GM19468 (cell line): ENCODE measurements around the gene SAMM50.
"Not testable (repeated sequence)": the region's sequence is repeated elsewhere in the genome, so short reads cannot be mapped to it uniquely, and the experiment has no call there.

Experiments used
- ATAC-seq: cut with Tn5 transposase; IDR thresholded peaks from one replicate; pipeline ENCODE4 v1.9.1; 2021; ENCODE audit warnings: mild to moderate bottlenecking, moderate library complexity, moderate number of reproducible peaks; ENCODE audit not compliant: unreplicated experiment; ENCODE audit errors: extremely low read depth

SAMM50 gene

DNA sequence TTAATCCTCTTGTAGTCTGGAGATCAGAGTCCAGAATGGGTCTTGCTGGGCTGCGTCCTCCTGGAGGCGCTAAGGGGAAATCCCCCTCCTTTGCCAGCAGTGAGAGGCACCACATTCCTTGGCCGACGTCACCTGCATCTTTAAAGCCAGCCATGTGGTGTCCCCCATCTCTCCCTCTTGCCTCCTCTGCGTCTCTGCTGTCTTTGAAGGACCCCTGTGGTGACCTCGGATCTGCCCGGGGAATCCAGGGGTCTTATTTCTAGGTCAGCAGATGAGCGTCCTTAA lies 41.7 kb downstream of the SAMM50 start:
- ATAC-seq, result no peak

DNA sequence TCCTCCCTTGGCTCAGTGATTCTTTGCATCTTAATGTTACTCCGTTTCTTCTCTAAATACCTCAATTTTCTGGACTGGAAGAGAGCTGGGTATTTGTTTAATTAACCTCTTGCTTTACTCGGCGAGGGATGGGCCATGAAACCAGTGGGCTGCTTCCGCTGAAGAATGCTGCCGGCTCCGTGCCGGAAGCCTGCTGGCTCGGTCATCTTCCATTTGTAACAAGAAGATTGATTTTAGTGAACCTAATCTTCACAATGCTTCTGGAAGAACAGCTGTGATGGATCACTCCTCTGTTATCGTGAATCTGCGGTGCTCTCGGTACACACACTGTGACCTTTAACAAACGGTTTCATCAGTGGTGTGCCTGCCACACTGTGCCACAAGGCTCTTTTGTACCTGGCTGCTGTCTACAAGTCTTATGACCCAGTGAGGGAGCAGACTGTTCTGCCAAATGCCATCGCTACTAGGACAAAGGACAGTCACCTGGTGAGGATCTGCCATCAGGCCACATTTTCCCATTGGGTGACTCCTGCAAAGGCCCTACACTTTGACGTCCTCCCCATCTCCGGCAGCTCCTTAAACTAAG lies 43.5 kb downstream of the SAMM50 start:
- ATAC-seq, result no peak

DNA sequence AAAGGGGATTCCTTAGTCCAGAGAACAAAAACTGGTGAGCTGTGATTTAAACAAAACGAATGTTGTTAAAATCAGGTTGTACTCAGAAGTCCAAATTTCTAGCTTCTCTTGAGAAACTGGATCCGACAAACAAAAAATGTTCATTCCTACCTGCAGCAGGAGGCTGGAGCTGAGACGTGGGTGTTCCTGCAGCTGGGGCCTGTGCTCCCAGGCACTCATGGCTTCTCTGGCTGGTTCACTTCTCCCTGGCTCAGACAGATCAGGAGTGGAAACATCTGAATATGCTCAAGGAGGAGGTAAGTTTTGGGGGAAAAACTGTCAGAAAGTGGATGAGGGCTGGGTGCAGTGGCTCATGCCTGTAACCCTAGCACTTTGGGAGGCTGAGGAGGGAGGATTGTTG lies 44.1 kb downstream of the SAMM50 start:
- no peak for ATAC-seq

DNA sequence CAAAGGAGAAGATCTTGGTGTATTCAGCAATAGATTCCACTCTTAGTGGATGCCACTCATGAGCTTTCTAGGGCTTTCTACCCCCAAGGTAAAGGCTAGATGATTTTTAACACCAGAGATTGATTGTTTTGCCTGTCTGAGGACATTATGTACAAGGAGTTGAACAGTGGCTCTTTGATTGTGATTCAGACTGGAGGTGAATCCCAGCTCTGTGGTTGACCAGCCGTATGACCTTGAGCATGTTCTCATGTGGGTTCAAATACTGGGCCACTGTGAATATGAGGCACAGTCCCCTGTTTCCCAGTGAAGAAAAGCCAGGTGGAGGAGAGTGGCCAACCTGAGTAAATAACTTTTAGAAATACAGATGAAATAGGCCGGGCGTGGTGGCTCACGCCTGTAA lies 44.9 kb downstream of the SAMM50 start:
- no peak for ATAC-seq

- no peak for ATAC-seq
These were observed 46.3 kb downstream of the SAMM50 start for GRCh38 chr22:44001521-44001920.

GRCh38 chr22:44002324-44002723 lies 47.1 kb downstream of the SAMM50 start:
- no peak for ATAC-seq

DNA sequence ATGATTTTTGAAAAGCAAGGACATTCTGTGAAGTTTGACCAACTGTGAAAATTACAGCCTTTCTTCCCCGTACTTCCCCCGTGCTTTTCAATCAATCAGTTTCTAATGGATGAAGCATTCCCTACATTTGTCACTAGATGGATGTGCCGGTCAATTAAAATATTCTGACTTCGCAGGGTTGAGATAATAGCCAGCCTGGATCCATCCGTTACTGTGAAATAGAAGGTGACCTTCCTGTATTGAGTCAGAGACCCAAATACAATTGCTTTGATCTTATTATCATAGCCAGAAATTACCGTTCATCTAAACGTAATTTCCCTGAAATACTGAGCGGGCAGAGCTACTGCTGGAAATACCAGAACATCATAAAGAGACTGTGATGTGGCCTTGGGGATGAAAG lies 47.8 kb downstream of the SAMM50 start:
- ATAC-seq, result no peak

DNA sequence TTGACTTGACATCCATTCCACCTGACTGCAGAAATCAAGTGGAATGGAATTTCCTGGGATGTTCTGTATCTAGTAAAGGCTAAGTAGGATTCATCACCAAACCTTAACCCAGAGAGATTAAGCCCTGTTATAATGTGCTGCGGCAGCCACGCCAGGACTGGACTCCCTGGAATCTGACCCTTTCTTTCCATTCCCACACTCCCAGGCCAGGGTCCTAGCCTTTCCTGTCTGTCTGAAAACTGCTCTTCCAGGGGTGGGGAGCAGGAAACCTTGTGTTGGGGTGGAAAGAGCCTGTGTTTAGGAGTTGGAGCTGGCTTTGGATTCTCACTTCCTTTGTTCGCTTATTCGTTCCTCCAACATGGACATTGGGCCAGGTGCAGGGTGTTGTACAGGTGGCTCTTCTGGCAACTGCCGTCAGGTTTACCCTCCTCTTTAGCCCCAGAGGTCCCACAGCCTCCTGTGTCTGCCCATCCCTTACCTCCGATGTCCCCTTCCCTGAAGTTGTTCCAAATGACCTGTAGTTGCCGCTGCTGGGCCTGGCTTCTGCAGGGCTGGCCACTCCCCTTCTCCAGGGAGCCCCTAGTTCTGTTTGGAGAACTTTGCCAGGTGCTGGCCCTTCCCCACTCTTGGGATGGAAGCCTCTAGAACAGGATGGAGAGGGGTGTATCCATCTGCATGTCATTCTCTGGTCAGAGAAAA lies 48.3 kb downstream of the SAMM50 start:
- no peak for ATAC-seq

DNA sequence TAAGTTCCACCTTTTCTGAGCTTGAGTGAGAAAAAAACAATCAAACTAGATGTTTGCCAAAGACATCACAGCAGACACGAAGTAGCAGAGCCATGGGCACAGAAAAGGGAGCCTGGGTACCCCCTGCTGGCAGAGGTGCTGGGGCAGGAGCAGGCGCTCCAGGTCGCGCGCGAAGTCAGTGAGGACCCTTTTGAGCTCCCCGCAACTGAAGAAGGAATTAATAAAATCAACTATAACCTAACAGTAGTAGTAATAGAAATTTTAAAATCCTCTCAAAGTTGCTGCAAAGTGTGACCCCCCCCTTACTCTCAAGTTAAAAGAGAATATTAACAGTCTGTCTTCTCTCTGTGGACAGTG lies 48.8 kb downstream of the SAMM50 start:
- ATAC-seq, result no peak

DNA sequence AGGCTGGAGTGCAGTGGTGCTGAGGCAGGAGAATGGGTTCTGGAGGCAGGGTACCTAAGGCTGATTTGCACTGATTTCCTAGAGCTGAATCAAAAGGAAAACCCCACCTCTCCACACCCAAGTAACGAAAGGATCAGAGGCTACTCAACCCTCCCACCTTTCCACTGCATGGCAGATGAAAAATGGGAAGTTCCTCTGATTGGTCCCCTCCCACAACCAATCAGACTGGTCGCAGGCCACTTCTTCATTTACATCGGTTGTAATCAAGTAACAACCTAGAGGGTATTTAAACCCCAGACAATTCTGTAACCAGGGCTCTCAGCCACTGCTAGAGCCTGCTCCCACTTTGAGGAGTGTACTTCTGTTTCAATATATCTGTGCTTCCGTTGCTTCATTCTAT lies 50.3 kb downstream of the SAMM50 start:
- ATAC-seq, result no peak

GRCh38 chr22:44012162-44012561 lies 56.9 kb downstream of the SAMM50 start:
- ATAC-seq, result no peak

GRCh38 chr22:44012591-44012990 lies 57.3 kb downstream of the SAMM50 start:
- no peak for ATAC-seq

GRCh38 chr22:44014241-44014640 lies 59.0 kb downstream of the SAMM50 start:
- no peak for ATAC-seq

GRCh38 chr22:44016586-44016985 lies 61.3 kb downstream of the SAMM50 start:
- not testable (repeated sequence) for ATAC-seq

- no peak for ATAC-seq
These were observed 63.4 kb downstream of the SAMM50 start for GRCh38 chr22:44018594-44018993.

DNA sequence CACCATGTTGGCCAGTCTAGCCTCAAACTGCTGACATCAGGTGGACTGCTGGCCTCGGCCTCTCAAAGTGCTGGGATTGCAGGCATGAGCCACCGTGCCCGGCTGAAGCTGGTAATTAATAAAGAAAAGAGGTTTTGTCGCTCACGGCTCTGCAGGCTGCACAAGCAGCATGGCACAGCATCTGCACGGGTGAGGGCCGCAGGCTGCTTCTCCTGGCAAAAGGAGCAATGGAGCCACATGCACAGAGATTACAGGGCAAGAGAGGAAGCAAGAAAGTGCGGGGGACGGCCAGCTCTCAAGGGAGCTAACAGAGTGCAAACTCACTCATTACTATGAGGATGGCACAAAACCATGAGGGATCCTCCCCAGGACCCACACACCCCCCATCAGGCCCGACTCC lies 64.2 kb downstream of the SAMM50 start:
- no peak for ATAC-seq

DNA sequence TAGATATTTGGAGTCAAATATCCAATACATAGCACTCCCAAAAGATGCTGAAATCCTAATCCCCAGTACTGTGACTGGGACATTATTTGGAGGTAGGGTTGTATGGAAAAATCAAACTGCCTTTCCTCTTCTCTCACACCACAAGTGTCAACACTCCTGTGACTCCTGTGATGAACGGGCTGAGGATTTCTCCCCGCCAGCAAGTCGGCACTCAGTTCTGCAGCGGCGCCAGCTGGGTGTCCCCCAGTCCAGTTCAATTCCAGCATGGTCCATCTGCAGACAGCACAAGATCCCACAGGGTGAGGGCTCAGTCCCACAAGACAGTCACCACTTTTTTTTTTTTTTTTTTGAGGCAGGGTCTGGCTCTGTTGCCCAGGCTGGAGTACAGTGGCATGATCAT lies 64.6 kb downstream of the SAMM50 start:
- no peak for ATAC-seq

DNA sequence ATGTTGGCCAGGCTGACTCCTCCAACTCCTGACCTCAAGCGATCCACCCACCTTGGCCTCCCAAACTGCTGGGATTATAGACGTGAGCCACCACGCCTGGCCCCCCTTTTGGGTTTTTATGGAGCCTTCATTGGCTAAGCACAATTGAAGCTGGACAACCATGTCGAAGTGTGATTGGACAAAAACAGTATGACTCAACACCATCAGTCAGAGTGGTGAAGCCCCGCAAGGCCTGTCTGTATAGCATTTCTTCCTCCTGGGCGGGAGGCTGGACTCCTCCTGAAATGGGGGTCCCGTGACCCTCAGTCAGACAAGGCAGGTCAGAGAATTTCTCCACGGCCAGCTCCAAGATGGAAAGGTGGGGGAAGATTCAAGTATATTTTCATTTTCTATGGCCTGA lies 65.7 kb downstream of the SAMM50 start:
- no peak for ATAC-seq

GRCh38 chr22:44023404-44024287 lies 68.4 kb downstream of the SAMM50 start:
- no peak for ATAC-seq

DNA sequence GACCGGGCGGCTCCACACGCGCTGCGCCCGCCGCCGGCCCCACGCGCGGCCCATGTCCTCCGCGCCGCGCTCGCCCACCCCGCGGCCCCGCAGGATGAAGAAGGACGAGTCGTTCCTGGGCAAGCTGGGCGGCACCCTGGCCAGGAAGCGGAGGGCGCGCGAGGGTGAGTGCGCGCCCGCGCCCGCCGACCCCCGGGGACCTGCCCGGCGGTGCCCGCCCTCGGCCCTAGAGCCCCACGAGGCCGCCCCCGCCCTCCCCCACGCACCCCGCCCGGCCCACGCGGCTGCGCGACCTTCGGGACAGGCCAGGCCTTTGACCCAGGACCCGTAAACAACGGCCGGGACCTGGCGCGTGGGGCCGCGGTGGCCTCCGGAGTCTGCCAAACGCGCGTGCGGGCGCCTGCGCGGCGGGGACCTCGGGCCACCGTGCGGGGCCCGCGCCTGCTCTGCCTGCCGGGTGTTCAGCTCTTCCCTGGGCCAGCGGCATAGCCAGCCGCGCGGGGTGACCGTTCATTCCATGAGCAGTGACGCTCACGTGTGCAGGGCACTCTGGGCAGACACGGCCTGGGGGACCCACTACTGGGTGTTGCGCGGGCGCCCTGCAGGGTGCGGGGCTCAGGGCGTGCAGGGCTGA lies 69.2 kb downstream of the SAMM50 start, which contains the start of gene PARVB:
Gene PARVB, plus strand, starts transcription at position 15 of the 634 bp plus-strand sequence. Its CDS starts 38 bp downstream, at position 53.
- no peak for ATAC-seq
